OCI-LY1 (cell line): ENCODE results near the gene EID3.
"Not testable (repeated sequence)": the region's sequence is repeated elsewhere in the genome, so short reads cannot be mapped to it uniquely, and the experiment has no call there.

Experiments
- CTCF ChIP-seq: fragments of 200-600 bp; sonication (generic), shearing (Covaris generic); IDR thresholded peaks from 2 replicates; pipeline ENCODE4 v1.5.1; 2017; ENCODE audit warnings: mild to moderate bottlenecking, antibody characterized with exemption, low read length, moderate library complexity, mixed read lengths
- EZH2 ChIP-seq: fragments of 200-600 bp; sonication (generic), shearing (Covaris generic); IDR thresholded peaks from 2 replicates; pipeline ENCODE4 v1.8.0; 2017; ENCODE audit warnings: borderline replicate concordance, mixed run types, mild to moderate bottlenecking, antibody characterized with exemption, low read length, moderate library complexity, mixed read lengths

GRCh38 chr12:104328278-104328677 is 24.7 kb downstream of the EID3 start:
- not testable (repeated sequence) for TF ChIP-seq CTCF, EZH2
